ENCODE measurements around the gene GLUL.

GLUL gene

GRCh38 chr1:182408435-182409075, 17.0 kb upstream of the GLUL start:
- no peak overlapping the region for H3K4me3 ChIP-seq (ENCODE audit: control insufficient read depth, low read depth, low read length)
- DNase-seq (ENCODE audit: low read depth): no peak
- TF ChIP-seq, protein P1, sequence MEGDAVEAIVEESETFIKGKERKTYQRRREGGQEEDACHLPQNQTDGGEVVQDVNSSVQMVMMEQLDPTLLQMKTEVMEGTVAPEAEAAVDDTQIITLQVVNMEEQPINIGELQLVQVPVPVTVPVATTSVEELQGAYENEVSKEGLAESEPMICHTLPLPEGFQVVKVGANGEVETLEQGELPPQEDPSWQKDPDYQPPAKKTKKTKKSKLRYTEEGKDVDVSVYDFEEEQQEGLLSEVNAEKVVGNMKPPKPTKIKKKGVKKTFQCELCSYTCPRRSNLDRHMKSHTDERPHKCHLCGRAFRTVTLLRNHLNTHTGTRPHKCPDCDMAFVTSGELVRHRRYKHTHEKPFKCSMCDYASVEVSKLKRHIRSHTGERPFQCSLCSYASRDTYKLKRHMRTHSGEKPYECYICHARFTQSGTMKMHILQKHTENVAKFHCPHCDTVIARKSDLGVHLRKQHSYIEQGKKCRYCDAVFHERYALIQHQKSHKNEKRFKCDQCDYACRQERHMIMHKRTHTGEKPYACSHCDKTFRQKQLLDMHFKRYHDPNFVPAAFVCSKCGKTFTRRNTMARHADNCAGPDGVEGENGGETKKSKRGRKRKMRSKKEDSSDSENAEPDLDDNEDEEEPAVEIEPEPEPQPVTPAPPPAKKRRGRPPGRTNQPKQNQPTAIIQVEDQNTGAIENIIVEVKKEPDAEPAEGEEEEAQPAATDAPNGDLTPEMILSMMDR (conservative IDR thresholded peaks at IDR 0.05; ENCODE audit: control insufficient read depth, insufficient read depth, low read depth, low read length): no peak

- TF ChIP-seq, protein P1 (conservative IDR thresholded peaks at IDR 0.05; ENCODE audit: control insufficient read depth, insufficient read depth, low read depth, low read length): no peak
- no peak for DNase-seq (ENCODE audit: low read depth)
- H3K4me3 ChIP-seq (ENCODE audit: control insufficient read depth, low read depth, low read length): no peak overlapping the region
These were observed 16.1 kb upstream of the GLUL start for GRCh38 chr1:182407724-182408123.

DNA sequence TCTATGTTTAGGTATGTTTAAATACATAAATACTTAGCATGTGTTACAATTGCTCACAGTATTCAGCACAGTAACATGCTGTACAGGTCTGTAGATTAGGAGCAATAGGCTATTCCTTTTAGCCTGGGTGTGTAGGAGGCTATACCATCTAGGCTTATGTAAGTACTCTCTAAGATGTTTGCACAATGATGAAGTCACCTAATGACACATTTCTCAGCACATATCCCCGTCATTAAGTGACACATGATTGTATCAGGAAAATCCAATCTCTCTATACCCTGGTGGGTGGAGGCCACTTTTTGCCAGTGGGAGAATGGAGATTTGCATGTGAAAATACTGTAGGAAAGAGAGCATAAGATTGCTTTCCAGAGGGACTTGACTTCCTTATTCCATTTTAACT, 14.4 kb upstream of the GLUL start:
- no peak overlapping the region for H3K4me3 ChIP-seq (ENCODE audit: control insufficient read depth, low read depth, low read length)
- no peak for DNase-seq (ENCODE audit: low read depth)
- TF ChIP-seq, protein P1 (conservative IDR thresholded peaks at IDR 0.05; ENCODE audit: control insufficient read depth, insufficient read depth, low read depth, low read length): no peak

- DNase-seq (ENCODE audit: low read depth): no peak
- TF ChIP-seq, protein P1 (conservative IDR thresholded peaks at IDR 0.05; ENCODE audit: control insufficient read depth, insufficient read depth, low read depth, low read length): no peak
- no peak overlapping the region for H3K4me3 ChIP-seq (ENCODE audit: control insufficient read depth, low read depth, low read length)
These were observed 14.0 kb upstream of the GLUL start for GRCh38 chr1:182405578-182405977.

DNA sequence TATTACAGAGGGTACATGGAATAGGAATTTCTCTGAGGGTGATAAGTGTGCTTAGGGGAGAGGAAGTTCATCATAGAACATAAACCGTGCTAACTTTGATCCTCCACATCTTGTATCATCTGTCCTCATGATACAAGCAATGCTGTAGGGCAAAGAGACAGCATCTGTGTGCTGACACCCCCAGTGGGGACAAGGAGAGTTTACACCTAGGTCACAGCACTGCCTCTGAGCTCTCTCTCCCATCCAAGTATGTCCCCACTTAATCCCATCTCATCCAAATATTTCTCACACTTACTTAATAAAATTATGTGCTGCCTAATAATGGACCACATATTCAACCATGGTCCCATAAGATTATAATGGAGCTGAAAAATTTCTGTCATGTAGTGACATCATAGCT, 13.2 kb upstream of the GLUL start:
- H3K4me3 ChIP-seq (ENCODE audit: control insufficient read depth, low read depth, low read length): no peak overlapping the region
- DNase-seq (ENCODE audit: low read depth): no peak
- TF ChIP-seq, protein P1 (conservative IDR thresholded peaks at IDR 0.05; ENCODE audit: control insufficient read depth, insufficient read depth, low read depth, low read length): no peak

DNA sequence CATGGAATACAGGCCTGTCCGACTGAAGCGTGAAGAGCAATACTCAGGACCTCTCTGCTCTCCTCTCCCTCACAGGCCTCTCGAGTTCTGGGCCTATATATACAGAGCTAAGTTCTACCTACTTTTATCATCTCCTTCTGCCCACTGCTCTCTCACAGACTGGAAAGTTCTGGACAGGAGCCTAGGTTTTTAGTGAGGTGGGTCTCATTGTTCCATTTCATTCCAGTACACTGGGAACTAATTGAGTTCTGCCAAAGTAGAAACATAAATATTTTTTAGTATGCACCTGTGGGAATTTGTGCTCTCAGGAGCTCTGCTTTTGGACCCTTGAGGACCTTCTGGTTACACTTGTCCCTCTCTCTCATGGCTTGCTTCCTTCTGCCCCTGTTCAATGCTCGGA, 9.0 kb upstream of the GLUL start, which contains the start of gene TEDDM1:
TSS of gene TEDDM1 (minus strand) at position 101 of the 400 bp plus-strand sequence. CDS start 182 bp downstream, outside the sequence.
- TF ChIP-seq, protein P1 (conservative IDR thresholded peaks at IDR 0.05; ENCODE audit: control insufficient read depth, insufficient read depth, low read depth, low read length): no peak
- H3K4me3 ChIP-seq (ENCODE audit: control insufficient read depth, low read depth, low read length): no peak within 1 kb of the TSS
- DNase-seq (ENCODE audit: low read depth): no peak
